ENCODE results near the gene RASA1.
"Not testable (repeated sequence)": the region's sequence is repeated elsewhere in the genome, so short reads cannot be mapped to it uniquely, and the experiment has no call there.

The RASA1 gene
- 61.5 to 62.3 reads per million in 2 experiments for total RNA-seq

- DNase-seq (ENCODE audit: low read depth) = peak; percentile 69
These were observed at the start of gene RASA1 for GRCh38 chr5:87267574-87268125. TSS of gene RASA1 (plus strand) at chr5:87267883. CDS start at chr5:87268452, 569 bp downstream.

DNA sequence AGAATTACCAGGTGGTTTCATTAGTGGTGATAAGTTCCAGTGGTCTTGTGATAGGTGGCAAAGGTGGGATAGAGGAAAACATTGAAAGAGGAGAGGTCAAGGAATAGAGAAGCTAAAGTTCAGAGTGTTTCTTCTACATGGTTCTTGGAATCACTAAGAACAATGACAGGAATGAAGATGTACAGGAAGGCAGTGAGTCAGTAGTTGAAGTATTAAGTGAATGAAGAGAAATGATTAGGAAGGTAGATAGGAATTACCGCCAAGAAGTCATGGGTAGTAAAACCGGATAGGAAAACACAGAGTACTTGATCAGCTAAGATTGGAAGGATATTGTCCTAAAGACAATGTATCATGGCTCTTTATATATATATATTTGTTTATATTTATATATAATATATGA lies 37.9 kb upstream of the RASA1 start:
- no peak for DNase-seq (ENCODE audit: low read depth)

DNA sequence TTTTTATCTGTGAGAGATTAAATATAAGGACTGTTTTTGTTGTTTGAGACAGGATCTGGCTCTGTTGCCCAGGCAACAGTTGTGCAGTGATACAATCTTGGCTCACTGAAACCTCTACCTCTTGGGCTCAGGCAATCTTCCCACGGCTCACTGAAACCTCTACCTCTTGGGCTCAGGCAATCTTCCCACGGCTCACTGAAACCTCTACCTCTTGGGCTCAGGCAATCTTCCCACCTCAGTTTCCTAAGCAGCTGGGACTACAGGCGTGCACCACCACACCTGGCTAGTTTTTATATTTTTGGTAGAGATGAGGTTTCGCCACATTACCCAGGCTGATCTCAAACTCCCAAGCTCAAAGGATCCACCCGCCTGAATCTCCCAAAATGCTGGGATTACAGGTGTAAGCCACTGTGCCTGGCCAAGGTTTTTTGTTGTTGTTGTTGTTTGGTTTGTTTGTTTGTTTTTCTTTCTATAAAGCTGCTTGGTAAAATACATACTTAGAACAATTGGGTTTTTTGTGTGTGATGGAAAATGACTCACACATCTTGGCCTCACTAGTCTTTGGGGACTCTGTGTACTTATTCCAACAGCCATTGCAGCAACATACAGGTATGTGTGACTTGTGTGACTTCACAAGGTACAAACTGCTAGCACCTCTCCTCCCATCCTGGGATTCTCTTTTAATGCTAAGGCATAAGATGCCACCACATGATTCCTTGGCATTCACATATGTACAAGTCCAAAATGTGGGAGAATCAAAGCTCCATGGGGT lies 36.5 kb upstream of the RASA1 start:
- no peak for DNase-seq (ENCODE audit: low read depth)

DNA sequence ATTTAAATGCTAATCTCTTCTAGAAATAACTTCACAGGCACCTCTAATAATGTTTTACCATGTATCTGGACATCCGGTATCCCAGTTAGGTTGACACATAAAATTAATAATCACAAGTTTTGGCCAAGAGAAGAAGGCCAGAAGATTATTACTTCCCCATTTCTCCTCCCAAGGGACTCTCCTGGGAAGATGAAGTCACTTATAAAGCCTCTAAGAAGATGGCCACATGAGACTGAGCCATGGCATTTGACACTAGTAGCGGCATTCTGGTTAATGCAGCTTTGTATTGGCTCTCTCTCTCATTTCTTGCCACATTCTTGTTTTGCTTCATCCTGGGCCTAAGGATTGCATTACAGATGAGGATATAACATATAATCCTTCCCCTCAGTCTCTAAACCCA lies 34.5 kb upstream of the RASA1 start:
- DNase-seq (ENCODE audit: low read depth) = no peak

DNA sequence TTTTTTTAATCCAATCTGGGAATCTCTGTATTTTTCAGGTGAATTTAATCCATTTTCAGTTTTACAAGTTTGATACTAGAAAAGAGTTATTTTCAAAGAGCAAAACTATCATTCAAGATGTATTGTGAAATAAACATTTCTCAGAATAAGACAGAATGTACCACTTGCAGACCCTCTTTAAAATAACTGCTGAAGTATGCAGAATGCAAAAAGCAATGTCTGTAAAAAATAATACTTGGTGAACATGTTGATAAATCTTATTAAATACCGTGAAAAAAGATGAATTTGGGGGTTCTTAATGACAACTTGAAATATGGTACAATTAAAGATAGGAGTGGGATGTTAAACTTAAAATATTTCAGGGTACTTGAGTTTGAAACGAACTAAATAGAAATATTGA lies 26.1 kb upstream of the RASA1 start:
- DNase-seq (ENCODE audit: low read depth) = no peak

GRCh38 chr5:87242242-87242641 lies 25.4 kb upstream of the RASA1 start:
- no peak for DNase-seq (ENCODE audit: low read depth)

GRCh38 chr5:87243161-87243844 lies 24.4 kb upstream of the RASA1 start:
- no peak for DNase-seq (ENCODE audit: low read depth)

DNA sequence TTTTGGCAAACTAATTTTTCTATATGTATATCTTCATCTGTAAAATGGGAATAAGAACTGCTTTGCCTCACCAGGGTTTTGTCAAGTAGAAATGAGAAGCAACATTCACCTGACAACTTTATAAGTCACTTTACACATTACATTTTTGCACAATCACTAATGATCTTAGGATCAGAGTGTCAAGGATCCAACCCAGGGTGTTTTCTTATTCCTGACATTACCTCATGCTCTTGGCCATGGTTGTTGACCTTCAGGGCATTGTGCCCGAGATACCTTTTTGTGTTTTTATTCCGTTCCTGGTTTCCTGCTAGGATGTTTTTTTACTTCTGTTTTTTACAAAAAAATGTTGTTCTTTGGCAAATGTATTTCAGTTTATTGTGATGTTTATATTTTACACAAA lies 22.2 kb upstream of the RASA1 start:
- DNase-seq (ENCODE audit: low read depth) = no peak

DNA sequence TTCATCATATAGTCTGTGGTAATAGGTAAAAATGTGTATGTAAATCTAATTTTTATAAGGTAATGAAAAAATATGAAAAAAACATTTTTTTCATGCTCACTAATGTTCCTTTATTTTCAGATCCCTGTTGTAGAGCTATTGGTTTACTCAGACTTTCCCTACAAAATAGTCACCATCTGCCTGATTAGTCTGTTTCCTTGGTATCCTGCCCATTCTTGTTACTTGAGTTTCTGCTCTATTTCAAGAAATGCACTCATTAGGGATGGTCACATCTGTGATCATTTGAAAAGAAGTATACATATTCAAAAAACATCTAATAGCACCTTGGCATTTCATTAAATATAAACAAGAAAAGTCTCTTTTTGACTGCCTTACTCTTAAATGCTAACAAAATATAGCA lies 21.6 kb upstream of the RASA1 start:
- no peak for DNase-seq (ENCODE audit: low read depth)

GRCh38 chr5:87252283-87252605 lies 15.4 kb upstream of the RASA1 start:
- no peak for DNase-seq (ENCODE audit: low read depth)

- DNase-seq (ENCODE audit: low read depth) = no peak
These were observed 13.6 kb upstream of the RASA1 start for GRCh38 chr5:87254035-87254434.

- DNase-seq (ENCODE audit: low read depth) = no peak
These were observed 9.2 kb upstream of the RASA1 start for GRCh38 chr5:87258507-87258906.

DNA sequence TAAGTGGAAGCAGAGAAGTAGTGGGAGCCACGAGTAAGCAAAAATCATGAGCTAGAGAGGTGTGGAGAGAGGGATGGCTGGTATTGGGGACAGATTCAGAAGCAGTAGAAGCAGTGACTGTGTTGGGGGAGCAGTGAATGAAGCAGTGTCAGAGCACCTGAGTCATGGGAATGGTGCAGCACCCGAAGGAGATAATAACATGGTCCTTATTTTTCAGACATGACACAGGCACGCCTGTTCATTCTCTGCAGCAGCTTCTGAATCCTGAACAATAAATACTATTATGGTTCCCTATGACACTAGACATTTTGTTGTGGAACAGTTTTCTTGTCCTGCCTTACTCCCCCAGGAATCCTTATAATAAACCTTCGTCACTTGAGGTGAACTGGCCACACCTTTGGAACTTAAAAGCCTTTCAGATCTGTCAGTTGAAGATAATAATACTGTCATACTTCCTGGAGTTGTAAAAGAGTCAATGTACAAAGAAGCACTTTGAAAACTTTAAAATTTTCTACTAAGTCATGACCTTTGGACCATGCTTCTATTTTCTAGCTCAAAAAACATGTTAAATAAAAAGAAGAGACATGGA lies 7.0 kb upstream of the RASA1 start:
- no peak for DNase-seq (ENCODE audit: low read depth)

- no peak for DNase-seq (ENCODE audit: low read depth)
These were observed 4.2 kb upstream of the RASA1 start for GRCh38 chr5:87263498-87263897.

- no peak for DNase-seq (ENCODE audit: low read depth)
These were observed 639 bp upstream of the RASA1 start for GRCh38 chr5:87266914-87267573.

- DNase-seq (ENCODE audit: low read depth) = peak; percentile 56
These were observed 665 bp downstream of the RASA1 start for GRCh38 chr5:87268126-87268969.

DNA sequence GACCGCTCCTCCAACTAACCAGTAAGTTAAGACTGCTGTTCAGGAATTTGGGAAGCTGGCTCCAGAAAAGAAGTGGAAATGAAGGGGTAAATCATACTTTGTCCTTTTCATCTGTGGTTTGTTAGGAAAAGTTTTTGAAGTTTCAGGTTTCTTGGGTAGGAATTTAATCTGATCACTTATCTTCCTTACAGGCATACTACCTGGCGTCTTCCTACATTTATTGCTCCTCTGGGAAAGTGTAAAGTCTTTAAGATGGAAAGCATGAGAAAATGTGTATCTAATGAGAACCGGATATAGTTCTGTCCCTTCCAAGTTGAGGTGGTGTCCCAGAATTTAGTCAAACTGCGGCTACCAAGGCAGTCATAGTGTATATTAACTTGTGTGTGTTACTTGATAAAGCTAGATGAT lies 1.3 kb downstream of the RASA1 start:
- DNase-seq (ENCODE audit: low read depth) = no peak

DNA sequence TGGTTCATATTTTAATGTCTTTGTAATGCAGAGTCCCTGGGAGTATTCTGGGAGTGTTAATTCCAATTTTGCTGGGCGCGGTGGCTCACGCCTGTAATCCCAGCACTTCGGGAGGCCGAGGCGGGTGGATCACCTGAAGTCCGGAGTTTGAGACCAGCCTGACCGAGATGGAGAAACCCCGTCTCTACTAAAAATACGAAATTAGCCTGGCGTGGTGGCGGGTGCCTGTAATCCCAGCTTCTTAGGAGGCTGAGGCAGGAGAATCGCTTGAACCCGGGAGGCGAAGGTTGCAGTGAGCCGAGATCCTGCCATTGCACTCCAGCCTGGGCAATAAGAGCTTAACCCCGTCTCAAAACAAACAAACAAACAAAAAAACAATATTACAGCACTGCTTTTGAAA lies 3.2 kb downstream of the RASA1 start:
- not testable (repeated sequence) for DNase-seq (ENCODE audit: low read depth)

DNA sequence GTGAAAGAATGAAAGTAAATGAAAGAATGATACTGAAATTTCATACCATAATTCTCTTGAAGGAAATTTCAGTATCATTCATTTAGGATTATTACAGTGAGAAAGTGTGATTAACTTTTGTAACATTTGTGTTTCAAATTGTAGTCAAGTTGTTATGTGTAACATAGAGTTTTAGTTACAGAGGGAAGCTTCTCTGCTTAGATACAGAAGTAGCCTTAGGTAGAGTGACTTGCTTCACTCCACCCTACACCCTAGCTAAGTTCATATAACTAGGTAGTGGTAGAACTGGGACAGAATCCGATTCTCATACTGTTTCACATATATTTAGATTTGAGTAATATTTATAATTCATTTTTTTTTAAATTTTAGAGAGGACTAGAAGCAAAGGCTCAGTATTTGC lies 9.0 kb downstream of the RASA1 start:
- no peak for DNase-seq (ENCODE audit: low read depth)

- no peak for DNase-seq (ENCODE audit: low read depth)
These were observed 9.7 kb downstream of the RASA1 start for GRCh38 chr5:87277279-87277835.

GRCh38 chr5:87278590-87279100 lies 11.0 kb downstream of the RASA1 start:
- DNase-seq (ENCODE audit: low read depth) = no peak

Data from T follicular helper cell (primary cell).